Measurements from ENCODE around the gene FBXL5.

- TF ChIP-seq SUZ12 (IDR thresholded peaks at IDR 0.05; ENCODE audit: extremely low read depth, insufficient read depth, insufficient read length) (no peak), ZNF274 (IDR thresholded peaks at IDR 0.05; ENCODE audit: low read depth, low read length) (no peak)
Observed at GRCh38 chr4:15585331-15585730, 69.8 kb downstream of the FBXL5 start.
